ENCODE measurements around the gene NEURL3. TPM values are rescaled to one million over a fixed set of nuclear protein-coding genes. Genes with fewer than 3 reads are reported as not detected.
A peak's percentile ranks its signal among the peaks of the same experiment; 100 is the strongest.

Gene NEURL3
- total RNA-seq, 1 experiment from 2014 or later: 4.2 TPM

DNA sequence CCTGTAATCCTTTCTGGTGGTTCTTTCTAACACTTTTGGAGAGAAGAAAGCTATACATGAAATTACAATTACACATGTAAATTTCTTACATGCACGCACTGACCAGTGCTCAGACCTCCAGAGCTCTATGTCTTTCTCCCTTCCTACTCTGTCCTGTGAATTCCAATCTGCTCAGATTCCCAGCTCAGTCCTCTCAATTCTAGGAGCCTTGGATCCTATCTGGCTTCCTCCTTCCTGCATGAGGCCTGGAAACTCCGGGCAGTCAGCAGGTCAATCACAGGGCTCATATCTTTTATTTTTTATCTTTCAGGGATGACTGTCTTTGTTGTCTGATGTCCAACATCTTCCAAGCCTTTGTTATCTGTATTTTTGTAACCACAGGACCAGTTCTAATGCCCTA is 56.0 kb downstream of the NEURL3 start:
- H3K36me3 Mint-ChIP-seq (ENCODE audit: insufficient read depth, unreplicated experiment): no peaks in the 10 kb centered on the region
- POLR2A ChIA-PET: no interaction called here
- Histone ChIP-seq H3K27me3 (replicated peaks; ENCODE audit: control insufficient read depth, insufficient read depth, low read length) (no peaks in the 10 kb centered on the region), H3K4me1 (peaks cover 26% of the 10 kb centered on the region), H3K9me3 (peaks cover 12% of the 10 kb centered on the region; the same call in 1 of the 2 replicates), H3K36me3 (ENCODE audit: control insufficient read depth, insufficient read depth, low read length) (no peaks in the 10 kb centered on the region), H3K4me3 (ENCODE audit: low read depth, low read length) (no peak overlapping the region)
- BruUV-seq (replicated peaks): no TSS peak
- TF ChIP-seq, protein P1, sequence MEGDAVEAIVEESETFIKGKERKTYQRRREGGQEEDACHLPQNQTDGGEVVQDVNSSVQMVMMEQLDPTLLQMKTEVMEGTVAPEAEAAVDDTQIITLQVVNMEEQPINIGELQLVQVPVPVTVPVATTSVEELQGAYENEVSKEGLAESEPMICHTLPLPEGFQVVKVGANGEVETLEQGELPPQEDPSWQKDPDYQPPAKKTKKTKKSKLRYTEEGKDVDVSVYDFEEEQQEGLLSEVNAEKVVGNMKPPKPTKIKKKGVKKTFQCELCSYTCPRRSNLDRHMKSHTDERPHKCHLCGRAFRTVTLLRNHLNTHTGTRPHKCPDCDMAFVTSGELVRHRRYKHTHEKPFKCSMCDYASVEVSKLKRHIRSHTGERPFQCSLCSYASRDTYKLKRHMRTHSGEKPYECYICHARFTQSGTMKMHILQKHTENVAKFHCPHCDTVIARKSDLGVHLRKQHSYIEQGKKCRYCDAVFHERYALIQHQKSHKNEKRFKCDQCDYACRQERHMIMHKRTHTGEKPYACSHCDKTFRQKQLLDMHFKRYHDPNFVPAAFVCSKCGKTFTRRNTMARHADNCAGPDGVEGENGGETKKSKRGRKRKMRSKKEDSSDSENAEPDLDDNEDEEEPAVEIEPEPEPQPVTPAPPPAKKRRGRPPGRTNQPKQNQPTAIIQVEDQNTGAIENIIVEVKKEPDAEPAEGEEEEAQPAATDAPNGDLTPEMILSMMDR (IDR thresholded peaks at IDR 0.05; ENCODE audit: insufficient read depth in 1 of 2, low read depth in 1 of 2, low read length in 1 of 2, severe bottlenecking in 1 of 2, unreplicated experiment in 1 of 2): no peak
- peaks cover 12% of the 10 kb centered on the region for H3K9me3 Mint-ChIP-seq (ENCODE audit: unreplicated experiment)
- H3K27ac Mint-ChIP-seq (ENCODE audit: unreplicated experiment): peak overlapping the region; percentile 79
- DNase-seq: no peak
- CTCF ChIA-PET: interaction anchor here (2.8 kb wide), 1 partner anchor 60 kb away, joined by 7 read pairs; no protein-coding TSS in a partner anchor
- H3K4me3 Mint-ChIP-seq (ENCODE audit: unreplicated experiment): peak overlapping the region; percentile 20
- no peaks in the 10 kb centered on the region for H3K27me3 Mint-ChIP-seq (ENCODE audit: insufficient read depth, unreplicated experiment)
- intact Hi-C loops (cut with micrococcal nuclease; ENCODE audit: unreplicated experiment): loop anchor here (1.0 kb wide), 2 partner anchors 42 to 56 kb away; partner anchors contain the start of gene NEURL3
- peaks cover 20% of the 10 kb centered on the region for H3K4me1 Mint-ChIP-seq (ENCODE audit: low read depth, unreplicated experiment)

DNA sequence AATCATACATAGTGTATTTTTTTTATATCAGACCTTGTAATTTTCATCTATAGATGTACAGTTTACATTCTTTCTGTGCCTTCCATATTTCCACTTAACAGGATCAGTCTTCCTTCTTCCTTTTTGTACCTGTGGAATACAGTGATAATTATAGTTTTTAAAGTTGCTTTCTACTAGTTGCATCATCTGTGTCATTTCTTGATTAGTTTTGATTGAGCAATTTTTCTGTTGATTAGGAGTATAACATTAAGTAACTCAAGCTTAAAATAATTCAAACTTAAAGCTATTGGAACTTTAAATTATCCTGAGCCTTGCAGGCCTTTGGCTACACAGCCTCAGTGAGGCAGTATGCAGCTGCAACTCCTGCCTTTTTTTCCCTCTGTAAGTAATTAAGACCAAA is 57.4 kb downstream of the NEURL3 start:
- Histone ChIP-seq H3K9me3 (peaks cover 12% of the 10 kb centered on the region; the same call in 1 of the 2 replicates), H3K4me1 (peaks cover 26% of the 10 kb centered on the region), H3K27me3 (replicated peaks; ENCODE audit: control insufficient read depth, insufficient read depth, low read length) (no peaks in the 10 kb centered on the region), H3K36me3 (ENCODE audit: control insufficient read depth, insufficient read depth, low read length) (no peaks in the 10 kb centered on the region), H3K4me3 (ENCODE audit: low read depth, low read length) (no peak overlapping the region)
- intact Hi-C loops (cut with micrococcal nuclease; ENCODE audit: unreplicated experiment): no loop called here
- TF ChIP-seq, protein P1 (IDR thresholded peaks at IDR 0.05; ENCODE audit: insufficient read depth in 1 of 2, low read depth in 1 of 2, low read length in 1 of 2, severe bottlenecking in 1 of 2, unreplicated experiment in 1 of 2): no peak
- H3K27ac Mint-ChIP-seq (ENCODE audit: unreplicated experiment): peak overlapping the region; percentile 66
- ChIA-PET POLR2A (no interaction called here), CTCF (interaction anchor here (2.8 kb wide), 1 partner anchor 62 kb away, joined by 7 read pairs; no protein-coding TSS in a partner anchor)
- H3K36me3 Mint-ChIP-seq (ENCODE audit: insufficient read depth, unreplicated experiment): no peaks in the 10 kb centered on the region
- H3K4me3 Mint-ChIP-seq (ENCODE audit: unreplicated experiment): no peak overlapping the region
- peaks cover 20% of the 10 kb centered on the region for H3K4me1 Mint-ChIP-seq (ENCODE audit: low read depth, unreplicated experiment)
- BruUV-seq (replicated peaks): no TSS peak
- H3K27me3 Mint-ChIP-seq (ENCODE audit: insufficient read depth, unreplicated experiment): peaks cover 4% of the 10 kb centered on the region
- peaks cover 12% of the 10 kb centered on the region for H3K9me3 Mint-ChIP-seq (ENCODE audit: unreplicated experiment)
- DNase-seq: no peak

Other genes starting within 250 kb of the NEURL3 start
- gene TMEM127, start 239.4 kb downstream of the NEURL3 start, total RNA-seq (2022): 43.3 and 49.1 TPM in 2 replicates
- 93.8 and 97.9 TPM in 2 replicates for gene CIAO1, start 239.1 kb downstream of the NEURL3 start, total RNA-seq (2022)
- 240 and 259 TPM in 2 replicates for gene SNRNP200, start 199.8 kb downstream of the NEURL3 start, total RNA-seq (2022)
- 1.9 and 3.1 TPM in 2 replicates for gene ITPRIPL1, start 180.0 kb downstream of the NEURL3 start, total RNA-seq (2022)
- gene NCAPH, start 169.6 kb downstream of the NEURL3 start, total RNA-seq (2022): 55.2 and 61.3 TPM in 2 replicates
- 3.0 and 3.3 TPM in 2 replicates for gene ARID5A, start 31.4 kb upstream of the NEURL3 start, total RNA-seq (2022)
- gene KANSL3, start 133.0 kb upstream of the NEURL3 start, total RNA-seq (2022): 47.4 and 48.6 TPM in 2 replicates
- gene FER1L5, start 137.4 kb upstream of the NEURL3 start, total RNA-seq (2022): 0.07 and 0.09 TPM in 2 replicates
- gene LMAN2L, start 234.7 kb upstream of the NEURL3 start, total RNA-seq (2022): 27.4 and 30.2 TPM in 2 replicates